HEK293 (cell line): Measurements from ENCODE around the gene MED4.

Experiments used
- CTCF ChIP-seq: fragments of 450-650 bp; formaldehyde crosslinking; IDR thresholded peaks from 2 replicates; pipeline ENCODE4 v1.5.1; 2016; ENCODE audit warnings: missing biosample characterization, missing genetic modification characterization
- ZBTB8A ChIP-seq: fragments of 450-650 bp; formaldehyde crosslinking; IDR thresholded peaks from 2 replicates; pipeline ENCODE4 v1.5.1; 2016; ENCODE audit warnings: missing biosample characterization, missing genetic modification characterization
- ZEB2 ChIP-seq: fragments of 450-650 bp; formaldehyde crosslinking; IDR thresholded peaks from 2 replicates; pipeline ENCODE4 v1.5.1; 2016; ENCODE audit warnings: missing biosample characterization, missing genetic modification characterization
- ZNF221 ChIP-seq: fragments of 450-650 bp; formaldehyde crosslinking; IDR thresholded peaks from 2 replicates; pipeline ENCODE4 v1.5.1; 2017; ENCODE audit warnings: missing biosample characterization, missing genetic modification characterization, borderline replicate concordance
- ZNF362 ChIP-seq: fragments of 450-650 bp; formaldehyde crosslinking; IDR thresholded peaks from 2 replicates; pipeline ENCODE4 v1.5.1; 2016; ENCODE audit warnings: missing biosample characterization, missing genetic modification characterization
- ZNF391 ChIP-seq: fragments of 450-650 bp; formaldehyde crosslinking; IDR thresholded peaks from 2 replicates; pipeline ENCODE4 v1.5.1; 2016; ENCODE audit warnings: low read depth, missing biosample characterization, missing genetic modification characterization, borderline replicate concordance
- TF ChIP-seq, protein P1 (sequence below): fragments of 450-650 bp; formaldehyde crosslinking; IDR thresholded peaks from 2 replicates; pipeline ENCODE4 v1.5.1; 2016; ENCODE audit warnings: missing biosample characterization, missing genetic modification characterization

GRCh38 chr13:48072304-48072703 is 22.6 kb downstream of the MED4 start:
- TF ChIP-seq CTCF (no peak), ZNF391 (tag by site-specific recombination) (no peak), ZBTB8A (tag by site-specific recombination) (no peak), ZNF221 (tag by site-specific recombination) (no peak), ZEB2 (tag by site-specific recombination) (no peak), ZNF362 (tag by site-specific recombination) (no peak)
- TF ChIP-seq, protein P1, sequence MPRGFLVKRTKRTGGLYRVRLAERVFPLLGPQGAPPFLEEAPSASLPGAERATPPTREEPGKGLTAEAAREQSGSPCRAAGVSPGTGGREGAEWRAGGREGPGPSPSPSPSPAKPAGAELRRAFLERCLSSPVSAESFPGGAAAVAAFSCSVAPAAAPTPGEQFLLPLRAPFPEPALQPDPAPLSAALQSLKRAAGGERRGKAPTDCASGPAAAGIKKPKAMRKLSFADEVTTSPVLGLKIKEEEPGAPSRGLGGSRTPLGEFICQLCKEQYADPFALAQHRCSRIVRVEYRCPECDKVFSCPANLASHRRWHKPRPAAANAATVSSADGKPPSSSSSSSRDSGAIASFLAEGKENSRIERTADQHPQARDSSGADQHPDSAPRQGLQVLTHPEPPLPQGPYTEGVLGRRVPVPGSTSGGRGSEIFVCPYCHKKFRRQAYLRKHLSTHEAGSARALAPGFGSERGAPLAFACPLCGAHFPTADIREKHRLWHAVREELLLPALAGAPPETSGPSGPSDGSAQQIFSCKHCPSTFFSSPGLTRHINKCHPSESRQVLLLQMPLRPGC (tag by site-specific recombination) = no peak
